Stromal cell of bone marrow (primary cell): Measurements from ENCODE around the gene DST.
A peak's percentile ranks its signal among the peaks of the same experiment; 100 is the strongest.
"Not testable (repeated sequence)": the region's sequence is repeated elsewhere in the genome, so short reads cannot be mapped to it uniquely, and the experiment has no call there.

Source experiments
- DNase-seq: peaks from one replicate; pipeline ENCODE4 v3.0.0-alpha.2; 2012; ENCODE audit warnings: low read depth

Gene DST

DNA sequence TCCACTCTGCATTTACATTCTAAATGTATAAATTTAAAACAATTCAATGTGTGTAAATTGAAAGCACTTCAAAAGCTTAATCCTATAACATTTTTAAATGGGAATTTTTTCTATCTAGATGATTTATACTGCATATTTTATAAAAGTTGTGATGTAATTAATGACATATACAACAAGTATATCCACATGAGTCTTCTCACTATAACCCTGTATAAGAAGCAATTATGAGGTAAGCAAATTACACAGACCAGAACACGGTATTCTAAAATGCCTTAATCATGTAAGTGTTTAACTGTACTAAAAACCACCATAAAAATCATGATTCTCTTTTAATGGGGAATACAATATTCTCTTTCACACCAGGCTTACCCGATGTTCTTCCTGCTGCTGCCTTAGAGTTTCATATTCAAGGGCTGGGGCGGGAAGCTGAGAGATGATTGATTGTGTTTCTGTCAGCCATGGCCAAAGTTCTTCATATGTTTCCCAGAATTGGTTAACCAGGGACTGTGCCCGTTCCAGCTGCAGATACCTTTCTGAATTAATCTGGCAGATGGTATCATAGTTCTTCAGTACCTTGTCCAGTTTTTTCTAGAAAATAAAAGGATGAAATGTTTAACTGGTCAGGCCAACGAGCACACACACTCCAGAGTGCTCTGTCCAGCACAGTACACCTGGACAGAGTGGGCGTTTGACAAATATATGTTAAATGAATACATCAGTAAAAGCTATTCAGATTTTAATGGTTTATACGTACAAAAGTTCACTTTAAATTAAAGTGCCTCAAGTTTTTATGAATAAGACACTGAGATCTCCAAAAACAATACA is 127.4 kb downstream of the DST start:
- no peak for DNase-seq

DNA sequence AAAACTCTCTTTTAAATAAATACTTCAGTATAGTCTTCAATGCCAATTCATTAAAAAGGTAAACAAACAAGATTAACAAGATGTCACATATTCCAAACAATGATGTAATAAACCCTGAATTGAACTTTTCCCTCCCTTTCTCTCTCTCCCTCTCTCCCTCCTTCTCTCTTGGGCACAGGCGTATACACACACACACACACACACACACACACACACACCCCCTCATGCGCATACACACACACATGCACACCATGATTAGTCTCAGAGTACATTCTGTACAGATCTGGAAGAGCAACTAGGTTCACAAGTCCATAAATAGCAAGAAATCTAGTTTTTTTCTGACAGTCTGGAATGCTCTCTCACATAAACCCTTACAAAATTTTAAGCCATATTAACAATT is 128.3 kb downstream of the DST start:
- DNase-seq = no peak

DNA sequence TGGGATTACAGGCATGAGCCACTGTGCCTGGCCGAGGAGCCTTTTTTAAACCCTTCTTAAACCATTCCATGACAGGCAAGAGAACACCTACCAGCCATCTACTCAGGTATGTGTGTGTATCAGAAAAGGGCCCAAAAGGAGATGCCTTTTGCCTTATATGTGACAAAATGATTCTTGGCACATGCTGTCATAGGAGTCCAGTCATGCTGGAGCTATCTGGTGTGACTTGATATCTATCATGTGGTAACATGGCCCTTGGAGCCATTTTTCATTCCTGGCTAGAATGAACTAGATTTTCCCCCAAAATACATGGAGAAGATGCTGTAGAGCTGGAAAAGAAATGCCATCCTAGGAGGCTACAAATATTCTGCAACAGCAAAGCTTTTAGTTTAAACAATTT is 129.1 kb downstream of the DST start:
- no peak for DNase-seq

DNA sequence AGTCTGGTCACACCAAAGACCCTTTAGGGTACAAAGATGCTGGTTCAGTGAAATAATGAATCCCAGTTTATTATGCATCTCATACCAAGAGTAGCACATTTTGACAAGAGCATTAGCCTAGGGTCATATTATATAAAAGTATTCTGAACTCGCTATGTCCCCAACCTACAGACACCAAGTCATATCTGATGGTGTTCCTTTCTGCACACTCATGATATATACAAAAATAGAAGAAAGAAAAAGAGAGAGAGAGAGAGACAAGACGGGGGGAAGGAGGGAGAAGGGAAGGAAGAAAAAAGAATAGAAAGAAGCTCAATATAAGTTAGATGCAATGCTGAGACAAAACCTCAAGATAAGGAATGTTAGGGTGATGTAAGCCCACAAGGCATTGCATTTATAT is 131.1 kb downstream of the DST start:
- no peak for DNase-seq

DNA sequence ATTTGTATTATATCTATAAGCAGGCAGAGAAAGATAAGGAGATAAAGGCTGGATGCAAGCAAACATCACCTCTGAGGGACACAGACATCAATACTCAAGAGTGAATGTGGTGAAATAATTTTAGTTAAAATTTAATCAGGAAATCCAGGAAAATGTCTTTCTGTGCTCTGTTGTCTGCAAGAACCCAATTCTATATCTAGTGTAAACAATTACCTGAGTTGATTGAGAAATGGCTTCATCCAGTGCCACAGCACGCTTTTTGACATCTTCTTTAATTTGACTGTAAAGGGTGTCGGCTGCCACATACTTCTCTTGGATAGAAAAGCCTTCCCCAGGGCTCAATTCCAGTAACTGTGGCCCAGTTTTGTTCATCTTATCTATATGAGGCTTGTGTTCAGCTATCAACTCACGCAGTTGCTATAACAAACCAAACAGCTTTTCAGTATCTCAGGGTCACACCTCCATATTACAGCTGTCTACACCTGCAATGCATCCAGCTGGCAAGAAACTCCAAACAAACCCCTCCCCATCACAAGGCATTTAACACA is 131.6 kb downstream of the DST start:
- no peak for DNase-seq

DNA sequence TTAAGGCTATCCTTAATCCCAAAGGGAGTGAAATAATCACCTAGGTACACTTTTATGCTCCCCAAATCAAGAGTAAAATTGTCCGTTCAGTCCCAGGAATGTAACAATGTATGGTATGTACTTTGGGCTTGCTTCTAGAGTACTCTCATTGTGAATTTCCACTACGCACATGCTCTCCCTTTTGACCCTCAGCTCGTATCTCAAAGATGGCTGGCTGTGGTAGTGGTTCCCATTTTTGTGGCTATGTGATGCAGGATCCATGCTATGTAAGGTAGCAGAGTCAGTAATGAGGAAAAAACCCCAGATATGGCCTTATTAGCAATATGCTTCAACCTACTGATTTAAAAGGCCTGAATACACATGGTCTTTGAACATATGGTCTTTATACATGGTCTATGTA is 133.7 kb downstream of the DST start:
- no peak for DNase-seq

DNA sequence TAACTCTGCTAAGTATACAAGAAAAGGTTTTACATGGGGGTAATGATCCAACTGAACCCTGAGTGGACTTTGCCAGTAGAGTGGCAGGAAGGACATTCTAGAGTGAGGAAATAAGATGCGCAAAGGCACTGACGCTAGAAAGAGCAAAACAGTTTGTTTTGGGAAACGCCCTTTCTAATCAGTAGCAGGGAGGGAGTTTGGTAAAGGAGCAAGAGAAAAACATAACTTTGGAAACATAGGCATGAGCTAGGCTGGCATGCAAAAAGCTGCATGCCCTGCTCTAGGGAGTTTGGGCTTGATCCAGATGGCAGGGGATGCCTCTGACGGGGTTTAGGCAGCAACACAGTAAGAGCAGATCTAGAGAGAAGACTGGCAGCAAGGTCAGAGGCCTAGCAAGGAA is 135.2 kb downstream of the DST start:
- DNase-seq = no peak

DNA sequence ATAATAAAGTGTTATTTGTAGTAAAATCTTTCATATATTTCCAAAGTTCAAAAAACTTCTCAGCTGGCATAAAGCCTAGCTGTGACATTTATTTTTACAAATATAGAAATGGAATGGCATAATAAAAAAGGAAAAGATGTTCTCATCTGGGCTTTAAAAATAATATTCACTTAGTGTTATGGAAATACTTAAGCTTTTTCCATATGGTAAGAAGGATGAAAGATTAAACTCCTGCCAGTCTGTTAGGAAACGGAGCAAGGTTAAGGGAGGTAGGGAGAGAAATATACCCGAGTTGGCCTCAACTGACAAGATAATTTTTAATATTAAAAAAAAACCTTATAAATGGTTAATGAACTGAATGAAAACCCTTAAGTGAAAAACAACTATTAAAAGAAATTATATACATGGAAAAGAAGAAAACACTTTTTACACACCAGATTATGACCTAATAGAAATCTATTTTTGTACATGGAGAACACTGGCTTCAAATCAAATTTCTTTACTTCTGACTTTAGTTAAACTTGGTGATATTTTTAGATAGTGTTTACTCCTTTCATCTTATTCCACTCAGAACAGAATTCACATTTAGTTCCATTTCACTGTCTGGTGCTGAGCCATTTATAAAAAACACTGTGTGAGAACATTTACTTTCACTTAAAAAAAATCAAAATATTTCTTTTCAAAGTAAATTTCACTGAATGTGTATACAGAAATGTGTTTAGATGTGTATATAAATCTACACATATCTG is 137.0 kb downstream of the DST start:
- no peak for DNase-seq

DNA sequence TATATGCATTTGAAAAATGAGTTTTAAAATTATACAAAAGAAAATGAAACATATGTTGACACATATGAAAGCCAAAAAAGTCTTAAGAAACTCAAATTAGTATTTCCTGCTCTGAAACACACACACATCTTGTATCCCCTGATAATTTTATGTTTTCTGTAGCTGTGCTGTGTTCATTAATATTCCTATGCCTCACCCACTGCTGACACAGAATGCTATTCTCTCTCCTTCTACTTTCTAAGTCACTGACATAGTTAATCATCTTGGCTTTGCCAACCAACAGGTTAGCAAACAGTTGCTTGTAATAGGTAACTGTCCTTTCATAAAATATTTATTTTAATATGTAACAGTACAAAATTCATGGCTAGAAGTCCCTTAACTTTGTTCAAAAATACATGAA is 140.7 kb downstream of the DST start:
- no peak for DNase-seq

DNA sequence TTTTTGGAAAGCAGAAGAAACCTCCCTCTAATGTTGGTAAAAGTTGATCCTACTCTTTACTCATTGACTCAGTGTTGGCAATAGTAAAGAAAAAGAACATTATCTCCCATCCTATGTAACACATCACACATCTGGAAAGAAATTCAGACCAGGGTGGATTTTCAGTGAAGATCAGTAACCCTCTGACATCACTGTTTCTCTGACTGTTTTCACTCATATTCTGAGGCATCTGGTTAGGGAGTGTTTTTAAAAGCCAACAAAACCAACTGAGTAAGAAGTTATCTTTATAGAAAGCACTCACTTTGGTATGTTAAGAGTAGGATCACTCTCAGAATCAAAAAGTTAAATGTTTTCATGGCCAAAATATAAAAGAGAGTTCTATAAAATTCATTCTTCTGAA is 143.6 kb downstream of the DST start:
- no peak for DNase-seq

DNA sequence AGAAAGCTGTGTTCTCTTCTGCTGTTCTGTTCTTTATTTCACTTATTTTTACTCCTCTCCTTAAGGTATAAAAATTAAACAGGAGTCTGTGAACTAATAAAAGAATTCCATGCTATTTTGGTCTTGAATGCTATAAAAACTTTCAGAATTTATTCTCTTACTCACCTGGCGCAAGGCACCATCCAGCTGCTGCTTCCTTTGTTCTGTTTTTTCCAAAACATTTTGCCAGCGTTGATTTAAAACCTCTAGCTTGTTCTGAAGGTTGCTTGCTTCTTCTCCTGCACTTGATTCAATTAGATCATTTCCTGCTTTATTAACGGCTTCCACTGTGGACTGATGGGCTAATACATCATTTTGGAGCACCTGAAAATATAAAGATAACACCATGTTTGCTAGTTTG is 145.0 kb downstream of the DST start:
- DNase-seq = no peak

DNA sequence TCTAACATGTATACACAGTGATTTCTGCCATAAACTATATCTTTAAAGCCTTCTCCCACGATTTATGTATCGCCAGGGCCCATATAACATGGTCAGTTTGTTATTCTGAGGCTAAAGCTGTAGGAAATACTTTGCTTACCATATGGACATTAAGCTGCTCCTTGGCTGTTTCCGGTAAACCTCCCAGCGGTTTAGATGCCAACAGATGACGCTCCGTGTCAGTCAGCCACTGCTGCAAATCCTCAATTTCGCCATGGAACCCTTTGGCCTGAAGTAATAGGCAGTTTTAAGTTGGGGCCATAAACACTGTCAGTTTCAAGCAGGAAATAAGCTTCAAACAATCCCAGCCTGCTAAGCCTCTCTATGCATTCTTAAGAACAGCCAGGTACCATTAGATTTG is 145.4 kb downstream of the DST start:
- DNase-seq = no peak

DNA sequence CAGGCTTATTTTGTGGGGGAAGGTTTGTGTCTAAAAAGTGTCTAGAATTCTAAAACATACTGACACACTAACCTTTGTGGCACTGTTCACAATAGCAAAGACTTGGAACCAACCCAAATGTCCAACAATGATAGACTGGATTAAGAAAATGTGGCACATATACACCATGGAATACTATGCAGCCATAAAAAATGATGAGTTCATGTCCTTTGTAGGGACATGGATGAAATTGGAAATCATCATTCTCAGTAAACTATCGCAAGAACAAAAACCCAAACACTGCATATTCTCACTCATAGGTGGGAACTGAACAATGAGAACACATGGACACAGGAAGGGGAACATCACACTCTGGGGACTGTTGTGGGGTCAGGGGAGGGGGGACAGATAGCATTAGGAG is 146.0 kb downstream of the DST start:
- not testable (repeated sequence) for DNase-seq

DNA sequence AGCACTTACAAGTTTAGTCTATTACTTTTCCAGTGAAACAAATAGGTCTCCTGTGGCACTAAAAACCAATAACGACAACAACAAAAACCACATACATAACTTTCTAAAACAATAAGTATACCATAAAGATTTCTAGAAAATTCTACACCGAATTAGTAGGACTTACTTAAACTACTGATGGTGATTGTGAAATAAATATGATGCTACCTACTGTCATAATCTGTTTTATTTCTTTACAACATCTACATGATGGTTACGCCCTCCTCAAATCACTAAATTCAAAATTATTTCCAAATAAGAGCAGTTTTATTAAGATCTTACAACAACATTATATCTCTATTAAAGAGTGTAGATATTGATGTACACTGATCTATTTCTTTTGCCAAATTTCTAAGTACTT is 147.0 kb downstream of the DST start:
- DNase-seq = no peak

DNA sequence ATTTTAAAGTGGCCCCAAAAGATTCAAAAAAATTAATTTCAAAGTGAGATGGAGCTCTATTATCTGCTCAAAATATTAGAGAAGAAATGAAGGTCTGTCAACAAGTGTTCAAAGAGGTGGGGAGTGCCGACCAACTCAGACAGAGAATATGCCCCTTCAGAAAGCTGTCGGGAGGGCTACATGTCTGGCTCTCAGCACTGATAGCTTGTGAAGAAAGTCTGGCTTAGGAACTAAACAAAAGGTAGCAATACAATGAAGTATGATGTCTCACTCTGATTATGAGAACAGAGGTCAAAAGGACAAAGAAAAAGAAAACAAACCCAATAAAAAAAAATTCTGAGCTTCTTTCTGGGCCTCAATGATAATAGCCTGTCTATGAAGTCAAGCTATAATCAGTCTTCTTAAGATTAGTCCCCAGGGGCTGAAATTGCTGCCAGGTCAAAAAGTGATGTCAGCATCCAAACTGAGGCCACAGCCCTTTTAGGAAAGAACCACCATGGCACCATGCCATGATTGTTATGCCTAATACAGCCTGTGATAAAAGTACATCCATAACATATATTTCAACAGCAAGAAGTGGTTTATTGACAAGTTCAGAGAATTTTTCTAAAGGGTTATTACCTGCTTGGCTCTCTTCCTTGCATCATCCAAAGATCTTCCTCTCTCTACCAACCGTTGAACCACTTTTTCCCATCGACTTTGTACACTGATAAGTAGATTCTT is 150.9 kb downstream of the DST start:
- peak; percentile 36 for DNase-seq

DNA sequence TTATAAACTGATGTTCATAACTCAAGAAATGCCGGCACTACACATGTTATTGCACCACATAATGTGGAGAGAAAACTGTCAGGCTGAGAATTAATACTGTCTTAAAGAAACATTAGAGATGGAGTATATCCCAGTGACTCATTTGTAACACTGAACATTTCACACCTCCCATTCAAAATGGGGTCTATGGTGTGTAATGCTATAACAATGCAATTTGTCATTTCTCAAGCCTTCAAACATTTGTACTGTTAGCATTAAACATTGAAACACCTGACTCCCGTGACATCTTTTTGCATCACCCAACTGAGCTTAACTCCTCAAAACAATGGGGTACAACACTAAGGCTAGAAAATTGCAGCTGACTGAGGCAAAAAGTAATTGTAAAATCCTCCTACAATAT is 151.7 kb downstream of the DST start:
- DNase-seq = no peak

DNA sequence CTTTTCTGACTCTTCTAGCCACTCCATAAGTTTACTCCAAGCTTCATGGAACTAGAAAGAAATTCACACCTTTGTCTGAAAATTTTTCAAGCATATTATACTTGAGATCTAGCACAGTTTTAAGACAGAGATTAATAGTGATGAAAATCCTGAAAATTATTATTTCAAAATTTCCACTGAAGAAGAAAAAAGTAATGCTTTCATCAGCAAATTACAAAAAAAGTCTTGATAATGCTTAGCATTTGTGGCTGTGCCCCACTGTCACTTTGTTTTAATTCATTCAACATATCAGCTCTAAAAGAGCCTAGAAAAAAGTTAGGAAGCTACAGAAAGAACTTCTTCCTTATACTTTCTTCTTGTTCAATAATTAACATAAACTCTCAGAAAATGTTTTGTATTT is 153.1 kb downstream of the DST start:
- no peak for DNase-seq

DNA sequence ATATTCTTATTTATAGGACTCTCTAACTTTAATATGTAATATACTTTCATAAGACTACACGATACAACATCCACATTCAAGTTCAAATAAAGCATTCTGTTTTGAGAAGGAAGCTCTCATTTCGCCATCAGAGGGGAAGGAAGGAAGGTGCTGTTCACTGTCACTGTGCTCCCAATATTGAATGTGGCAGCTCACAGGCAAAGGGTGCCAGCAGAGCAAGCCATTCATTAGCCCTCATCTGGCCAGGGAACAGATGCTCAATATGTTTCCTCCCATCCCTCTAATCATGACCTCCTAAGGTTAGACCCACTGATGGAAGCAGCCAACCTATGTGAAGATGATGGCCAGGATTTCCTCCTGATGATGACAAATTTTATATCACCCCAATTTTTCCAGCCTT is 154.4 kb downstream of the DST start:
- DNase-seq = no peak

DNA sequence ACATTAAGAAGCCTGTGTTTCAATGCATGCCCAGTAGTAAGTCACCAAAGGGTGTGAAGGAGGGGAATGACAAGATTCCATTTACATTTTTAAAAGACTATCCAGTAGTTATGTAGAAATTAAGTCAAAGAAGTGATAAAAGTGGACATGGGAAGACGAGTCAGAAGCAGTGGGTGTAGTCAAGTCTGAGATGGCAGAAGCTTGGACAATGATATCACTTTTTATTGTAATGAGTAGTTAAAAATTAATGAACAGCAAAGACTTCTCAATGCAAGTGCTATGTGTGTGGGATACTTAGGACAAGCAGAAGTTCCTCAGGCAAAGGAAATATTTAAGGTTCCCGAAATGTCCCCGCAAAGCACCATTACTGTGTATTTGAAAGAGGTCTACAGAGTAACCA is 156.0 kb downstream of the DST start:
- DNase-seq = no peak

DNA sequence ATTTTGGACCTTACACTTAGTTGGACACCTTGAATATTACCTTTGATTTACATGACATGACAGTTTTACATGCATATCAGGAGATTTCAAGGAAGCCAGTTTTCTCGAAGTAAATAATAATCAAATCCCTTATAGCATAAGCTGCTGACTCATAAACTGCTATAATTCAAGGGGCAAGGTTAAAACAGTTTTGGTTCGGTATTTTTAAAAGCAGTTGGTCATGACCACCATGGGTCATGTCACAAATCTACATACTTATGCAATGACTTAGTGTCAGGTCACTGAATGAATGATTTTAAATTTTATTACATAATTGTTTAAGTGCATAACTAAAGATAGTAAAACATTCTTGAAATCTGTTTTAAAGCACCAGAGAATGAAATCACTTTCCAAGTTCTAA is 158.0 kb downstream of the DST start:
- DNase-seq = peak; percentile 9

DNA sequence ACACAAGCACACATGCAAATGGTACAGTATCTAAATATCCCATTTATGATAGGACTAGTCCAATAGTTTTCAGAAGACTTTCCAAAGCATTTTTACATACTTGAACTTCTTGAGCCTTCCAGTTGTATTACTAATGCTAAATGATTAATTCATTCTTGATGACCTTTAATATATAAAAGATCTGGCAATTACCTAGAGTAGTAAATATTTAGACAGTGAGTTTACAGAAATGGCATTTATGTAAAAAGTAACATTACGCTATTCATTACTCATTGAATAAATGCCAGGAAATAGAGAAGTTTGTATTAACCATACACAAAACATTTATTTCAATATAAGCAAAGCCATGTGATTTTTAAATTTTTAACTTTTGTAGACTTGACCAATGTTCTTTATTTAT is 158.8 kb downstream of the DST start:
- no peak for DNase-seq

DNA sequence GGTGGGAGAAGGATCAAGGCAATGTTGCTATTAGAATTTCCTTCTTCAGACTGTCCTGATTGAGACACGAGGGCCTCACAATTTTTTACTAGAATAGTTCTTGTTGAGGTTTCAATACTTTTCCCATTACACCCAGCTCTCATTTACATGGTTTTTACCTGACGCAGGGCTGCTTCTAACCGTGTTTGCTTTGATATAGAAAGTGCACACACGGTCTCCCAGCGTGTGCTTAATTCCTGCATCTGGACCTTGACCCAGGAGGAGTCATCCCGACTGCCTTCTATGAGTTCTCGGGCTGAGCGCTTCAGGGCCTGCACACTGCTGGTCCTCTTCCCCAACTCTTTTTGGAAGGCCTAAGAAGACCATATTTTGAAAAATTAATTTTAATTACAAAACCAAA is 160.2 kb downstream of the DST start:
- DNase-seq = no peak

DNA sequence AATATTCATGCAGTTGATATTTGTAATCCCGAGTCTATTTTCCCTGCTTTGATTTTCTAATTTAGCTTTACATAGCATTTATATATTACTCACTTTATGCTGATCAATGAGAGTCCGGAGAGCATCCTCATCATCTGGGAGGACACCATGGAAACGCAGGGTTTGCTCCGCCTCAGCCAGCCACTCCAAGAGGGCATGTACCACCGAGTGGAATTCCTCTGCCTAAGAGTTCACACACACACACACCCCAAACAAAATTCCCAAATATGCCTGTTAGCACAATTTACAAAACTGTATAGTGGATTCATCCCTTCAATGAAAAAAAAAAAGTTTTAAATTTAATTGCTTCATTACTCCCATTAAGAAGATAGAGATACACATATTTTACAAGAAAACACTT is 160.7 kb downstream of the DST start:
- no peak for DNase-seq
